AG09309 (cell line): ENCODE measurements around the gene TMED9.

Experiments used
- DNase-seq: peaks from one replicate; pipeline ENCODE4 v3.0.0-alpha.2; 2010; ENCODE audit warnings: low read depth
- H3K4me3 ChIP-seq: 2 replicates; pipeline ENCODE4 v1.5.1; 2011; ENCODE audit warnings: mild to moderate bottlenecking, low read depth, low read length, moderate library complexity; ENCODE audit not compliant: control insufficient read depth
- TF ChIP-seq, protein P1 (sequence below): IDR thresholded peaks from 2 replicates; pipeline ENCODE4 v1.5.1; 2011; ENCODE audit warnings: mild to moderate bottlenecking, low read depth, low read length, inconsistent platforms; ENCODE audit not compliant: insufficient read depth, control insufficient read depth; ENCODE audit errors: missing control alignments

The TMED9 gene

DNA sequence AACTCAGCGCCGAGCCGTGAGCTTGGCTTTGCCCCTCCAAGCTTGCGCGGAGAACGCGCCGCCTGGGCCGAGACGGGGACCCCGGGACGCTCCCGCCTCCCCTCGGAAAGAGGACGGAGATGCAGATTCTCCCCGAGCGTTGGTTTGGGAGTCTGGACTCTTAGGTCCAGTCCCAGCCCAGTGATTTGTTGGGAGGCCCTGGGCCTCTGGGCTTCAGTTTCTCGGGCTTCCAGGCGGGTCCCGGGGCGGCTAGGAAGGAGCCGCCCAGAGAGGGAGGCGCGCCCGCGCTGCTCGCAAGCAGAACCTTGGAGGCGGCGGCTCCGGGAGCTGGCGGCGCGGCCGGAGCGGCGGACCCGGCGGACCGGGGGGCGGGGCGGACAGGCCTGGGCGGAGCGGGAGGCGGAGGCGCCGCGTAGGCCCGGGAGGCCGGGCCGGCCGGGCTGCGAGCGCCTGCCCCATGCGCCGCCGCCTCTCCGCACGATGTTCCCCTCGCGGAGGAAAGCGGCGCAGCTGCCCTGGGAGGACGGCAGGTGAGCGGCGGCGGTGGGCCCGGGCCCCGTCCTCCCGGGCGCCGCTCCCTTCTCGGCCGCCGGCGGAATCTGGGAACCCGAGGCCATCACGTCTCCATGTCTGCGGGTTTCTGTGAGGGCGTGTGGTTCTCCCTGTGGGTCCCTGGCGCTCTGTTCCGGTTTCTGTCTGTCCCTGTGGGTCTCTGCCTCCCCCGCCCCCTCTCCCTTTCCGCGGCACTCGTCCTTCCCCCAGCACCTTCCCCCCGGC, 7.9 kb downstream of the TMED9 start, which contains the start of gene B4GALT7:
Gene B4GALT7 (plus strand): TSS at position 402 of the 777 bp plus-strand sequence. CDS start 79 bp downstream, at position 481.
- DNase-seq, result no peak
- TF ChIP-seq, protein P1, sequence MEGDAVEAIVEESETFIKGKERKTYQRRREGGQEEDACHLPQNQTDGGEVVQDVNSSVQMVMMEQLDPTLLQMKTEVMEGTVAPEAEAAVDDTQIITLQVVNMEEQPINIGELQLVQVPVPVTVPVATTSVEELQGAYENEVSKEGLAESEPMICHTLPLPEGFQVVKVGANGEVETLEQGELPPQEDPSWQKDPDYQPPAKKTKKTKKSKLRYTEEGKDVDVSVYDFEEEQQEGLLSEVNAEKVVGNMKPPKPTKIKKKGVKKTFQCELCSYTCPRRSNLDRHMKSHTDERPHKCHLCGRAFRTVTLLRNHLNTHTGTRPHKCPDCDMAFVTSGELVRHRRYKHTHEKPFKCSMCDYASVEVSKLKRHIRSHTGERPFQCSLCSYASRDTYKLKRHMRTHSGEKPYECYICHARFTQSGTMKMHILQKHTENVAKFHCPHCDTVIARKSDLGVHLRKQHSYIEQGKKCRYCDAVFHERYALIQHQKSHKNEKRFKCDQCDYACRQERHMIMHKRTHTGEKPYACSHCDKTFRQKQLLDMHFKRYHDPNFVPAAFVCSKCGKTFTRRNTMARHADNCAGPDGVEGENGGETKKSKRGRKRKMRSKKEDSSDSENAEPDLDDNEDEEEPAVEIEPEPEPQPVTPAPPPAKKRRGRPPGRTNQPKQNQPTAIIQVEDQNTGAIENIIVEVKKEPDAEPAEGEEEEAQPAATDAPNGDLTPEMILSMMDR, result no peak

DNA sequence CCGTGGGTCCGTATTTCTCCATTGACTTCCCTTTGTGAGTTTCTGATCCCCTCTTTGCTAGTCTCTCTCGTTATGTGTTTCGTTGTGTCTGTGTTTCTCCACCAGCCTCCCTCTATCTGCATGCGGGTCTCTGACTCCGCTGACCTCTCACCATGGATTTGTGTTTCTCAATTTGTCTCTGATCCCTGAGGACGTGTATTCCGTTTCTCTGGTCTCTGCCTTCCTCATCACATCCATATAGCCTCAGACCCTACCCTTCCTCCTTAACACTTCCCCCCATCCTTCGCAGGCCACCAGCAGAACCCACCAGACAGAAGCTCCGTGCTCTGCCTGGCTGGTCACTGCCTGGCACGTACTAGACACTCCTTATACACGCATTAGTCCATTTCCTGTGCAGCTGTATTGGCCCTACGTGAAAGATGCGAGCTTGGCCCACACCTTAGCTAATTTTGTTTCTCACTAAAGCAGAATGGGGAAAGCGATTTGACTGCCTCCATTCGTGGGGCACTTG, 8.6 kb downstream of the TMED9 start:
- no peak for DNase-seq
- TF ChIP-seq, protein P1, result no peak
- H3K4me3 ChIP-seq, result peak overlapping the region; percentile 83

More for the DNA sequence above, 7.9 kb downstream of the TMED9 start, which contains the start of gene B4GALT7:
- peak within 1 kb of the TSS; percentile 83 for H3K4me3 ChIP-seq

DNA sequence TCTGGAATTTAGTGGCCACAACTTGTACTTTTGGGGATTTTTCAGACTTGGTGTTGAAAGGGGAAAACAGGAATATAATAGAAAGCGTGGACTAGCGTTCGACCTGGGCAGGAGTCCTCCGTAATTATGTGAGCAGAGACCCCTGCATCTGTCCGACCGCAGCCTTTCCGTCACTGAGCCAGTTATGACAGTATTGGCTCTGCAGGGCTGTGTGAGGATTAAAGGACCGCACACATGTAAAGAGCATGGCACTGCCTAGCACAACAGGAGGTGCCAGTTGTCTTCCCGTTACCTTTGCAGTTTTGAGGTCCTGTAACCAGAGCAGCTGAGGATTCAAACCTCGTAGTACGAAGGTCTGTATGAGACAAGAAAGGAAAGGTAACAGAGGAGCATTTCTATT, 9.1 kb downstream of the TMED9 start:
- TF ChIP-seq, protein P1, result no peak
- DNase-seq, result no peak
- peak overlapping the region; percentile 83; the same call in 1 of the 2 replicates for H3K4me3 ChIP-seq

DNA sequence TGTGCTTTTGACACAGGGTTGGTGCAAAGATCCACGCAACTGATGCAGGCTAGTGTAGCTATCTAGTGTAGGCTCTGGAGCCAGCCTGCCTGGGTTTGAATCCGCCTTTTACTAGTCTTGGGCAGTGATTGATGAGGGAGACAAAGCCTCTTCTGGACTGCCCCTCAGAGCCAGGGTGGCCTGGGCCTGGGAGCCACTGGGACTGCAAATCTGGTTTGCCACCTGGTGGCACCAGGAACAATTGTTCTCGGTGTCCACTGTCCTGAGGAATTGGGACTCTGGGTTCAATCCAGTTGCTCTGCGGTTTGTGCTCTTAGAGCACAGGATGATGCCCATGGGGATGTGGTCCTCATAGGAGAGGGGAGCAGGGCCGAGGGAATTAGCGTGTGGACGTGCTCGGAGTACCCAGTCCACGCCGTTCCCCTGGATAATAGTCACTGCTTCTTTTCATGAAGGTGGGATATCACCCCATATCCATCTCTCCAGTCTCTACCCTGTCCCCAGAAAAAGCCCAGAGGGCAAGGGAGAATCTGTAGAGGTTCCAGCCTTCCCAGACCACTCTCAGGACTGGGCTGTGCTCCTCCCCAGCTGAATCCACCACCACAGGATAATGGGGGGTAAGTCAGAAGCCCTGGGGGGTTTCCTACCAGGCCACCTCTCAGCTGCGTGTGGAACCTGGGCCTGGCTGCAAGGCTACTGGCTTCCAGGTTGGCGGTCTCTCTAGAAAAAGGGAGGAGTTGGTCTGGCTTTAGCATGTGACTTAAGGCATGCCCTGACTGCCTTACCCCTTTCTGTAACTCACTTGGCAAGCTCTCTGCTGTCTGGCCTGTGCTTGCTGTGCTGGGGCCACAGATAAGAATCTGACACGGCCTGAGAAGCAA, 9.8 kb downstream of the TMED9 start:
- no peak overlapping the region for H3K4me3 ChIP-seq
- TF ChIP-seq, protein P1, result no peak
- no peak for DNase-seq

DNA sequence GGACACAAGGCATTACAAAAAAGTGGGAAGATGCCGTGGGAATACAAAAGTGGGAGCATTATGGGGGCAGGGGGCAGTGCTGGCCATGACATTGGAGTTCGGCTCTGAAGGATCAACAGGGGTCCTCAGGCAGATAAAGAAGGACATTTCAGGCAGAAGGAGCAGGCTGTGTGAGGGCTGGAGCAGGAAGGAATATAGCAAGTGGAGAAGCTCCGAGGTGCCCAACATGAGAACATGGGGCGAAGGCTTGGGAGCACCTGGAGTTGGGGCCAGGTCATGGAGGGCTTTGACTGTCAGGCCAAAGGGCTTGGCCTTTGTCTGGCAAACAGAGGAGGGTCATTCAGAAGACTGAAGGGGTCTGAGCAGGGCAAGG, 10.4 kb downstream of the TMED9 start:
- TF ChIP-seq, protein P1, result no peak
- no peak overlapping the region for H3K4me3 ChIP-seq
- no peak for DNase-seq

DNA sequence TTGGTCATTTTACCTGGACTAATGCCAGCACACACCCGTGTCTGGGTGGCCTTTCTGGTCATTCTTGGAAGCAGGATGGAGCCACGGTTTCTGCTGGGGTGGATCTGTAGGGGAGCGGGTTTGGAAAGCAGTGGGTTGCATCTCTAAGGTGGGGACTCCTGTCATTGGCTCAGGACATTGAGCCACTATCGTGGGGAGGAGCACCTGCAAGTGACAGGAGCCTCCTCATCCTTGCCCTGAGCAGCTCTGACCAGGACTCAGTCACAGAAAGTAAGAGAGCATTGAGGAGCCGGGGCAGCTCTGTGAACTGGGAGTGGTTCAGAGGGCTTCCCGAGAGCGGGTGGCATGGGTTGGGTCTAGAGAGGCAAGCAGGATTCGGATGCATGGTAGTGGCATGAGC, 11.6 kb downstream of the TMED9 start:
- TF ChIP-seq, protein P1, result no peak
- no peak for DNase-seq
- no peak overlapping the region for H3K4me3 ChIP-seq
